Uterus (tissue), 4 donors: ENCODE data around the gene ARHGEF16. TPM values are rescaled to one million over a fixed set of nuclear protein-coding genes. Genes with fewer than 3 reads are reported as not detected.
A peak's percentile ranks its signal among the peaks of the same experiment; 100 is the strongest.

ENCODE experiments used
- DNase-seq, 2 donors: peaks; one replicate each; pipeline ENCODE4 v3.0.0-alpha.2; 2019 to 2020
- H3K27ac ChIP-seq, 2 donors: fragments of 200-600 bp; sonication (generic); 1 replicate in 1 of 2; 2 replicates in 1 of 2; pipeline ENCODE4 v1.5.1; 2016 to 2018
- H3K27me3 ChIP-seq, 2 donors: fragments of 200-600 bp; sonication (generic); one replicate each; pipeline ENCODE4 v1.5.1; 2018 to 2019; ENCODE audit warnings: control low read depth in 1 of 2
- H3K36me3 ChIP-seq, 2 donors: fragments of 200-600 bp; sonication (generic); one replicate each; pipeline ENCODE4 v1.5.1; 2019; ENCODE audit warnings: control low read depth in 1 of 2
- H3K4me1 ChIP-seq, 2 donors: fragments of 200-600 bp; sonication (generic); one replicate each; pipeline ENCODE4 v1.5.1; 2018 to 2019; ENCODE audit warnings: control low read depth in 1 of 2
- H3K4me3 ChIP-seq, 2 donors: fragments of 200-600 bp; sonication (generic); 1 replicate in 1 of 2; 2 replicates in 1 of 2; pipeline ENCODE4 v1.5.1; 2018 to 2019; ENCODE audit warnings: mild to moderate bottlenecking in 1 of 2
- H3K9me3 ChIP-seq, 2 donors: fragments of 200-600 bp; sonication (generic); one replicate each; pipeline ENCODE4 v1.5.1; 2019; ENCODE audit warnings: control low read depth in 1 of 2
- CTCF ChIP-seq, 4 experiments: fragments of 200-600 bp in 2 of 4; fragments of 450-650 bp in 2 of 4; sonication (generic) in 2 of 4; IDR thresholded peaks; one replicate each; pipeline ENCODE4 v1.5.1; 2016 to 2019; ENCODE audit warnings: antibody characterized with exemption in 4 of 4, mild to moderate bottlenecking in 2 of 4, moderate library complexity in 1 of 4
- POLR2A ChIP-seq, 2 donors: fragments of 450-650 bp; IDR thresholded peaks; one replicate each; pipeline ENCODE4 v1.6.1; 2016; ENCODE audit warnings: antibody characterized with exemption in 2 of 2, mild to moderate bottlenecking in 1 of 2, moderate library complexity in 1 of 2
- intact Hi-C: fragments of 100-400 bp; cut with DNase I; formaldehyde crosslinking; loops from one replicate; pipeline ENCODE4 v1.15.1; 2023; ENCODE audit warnings: low total_unique reads
- total RNA-seq, 4 donors: library from RNA; depleted of rRNA in 3 of 4; stranded (reverse); fragments of >200 nt in 3 of 4; gene quantifications; one replicate each; pipeline versions ENCODE4 v1.1.0 to v1.2.4, GENCODE V29; 2014 to 2023
- donor health status: DM: yes; HTN: yes; CAD: no.

Gene ARHGEF16
- total RNA-seq, 4 donors from 2014 or later = 0.29 to 2.3 (median 1.2) TPM; not detected in 1

- no peak overlapping the region for H3K4me3 ChIP-seq
- H3K27ac ChIP-seq = no peak overlapping the region
- H3K36me3 ChIP-seq = no peaks in the 10 kb centered on the region
- H3K27me3 ChIP-seq = no peaks in the 10 kb centered on the region
- no peak for DNase-seq
- no peaks in the 10 kb centered on the region for H3K9me3 ChIP-seq
- intact Hi-C loops = no loop called here
- H3K4me1 ChIP-seq = no peaks in the 10 kb centered on the region
- no peak for TF ChIP-seq POLR2A (IDR thresholded peaks at IDR 0.05)
- no peak for TF ChIP-seq CTCF (IDR thresholded peaks at IDR 0.05)
These were observed 62.0 kb downstream of the ARHGEF16 start for GRCh38 chr1:3516481-3516869.

GRCh38 chr1:3516911-3517675 is 62.6 kb downstream of the ARHGEF16 start:
- no peak for DNase-seq
- intact Hi-C loops = no loop called here
- TF ChIP-seq CTCF (IDR thresholded peaks at IDR 0.05) (no peak), POLR2A (IDR thresholded peaks at IDR 0.05) (no peak)
- Histone ChIP-seq H3K9me3 (no peaks in the 10 kb centered on the region), H3K27ac (no peak overlapping the region), H3K27me3 (no peaks in the 10 kb centered on the region), H3K4me3 (no peak overlapping the region), H3K36me3 (no peaks in the 10 kb centered on the region), H3K4me1 (no peaks in the 10 kb centered on the region)

GRCh38 chr1:3518256-3518655 is 63.8 kb downstream of the ARHGEF16 start:
- Histone ChIP-seq H3K27ac (no peak overlapping the region), H3K9me3 (no peaks in the 10 kb centered on the region), H3K27me3 (no peaks in the 10 kb centered on the region), H3K4me3 (no peak overlapping the region), H3K36me3 (no peaks in the 10 kb centered on the region), H3K4me1 (no peaks in the 10 kb centered on the region)
- intact Hi-C loops = no loop called here
- DNase-seq = no peak
- TF ChIP-seq CTCF (IDR thresholded peaks at IDR 0.05) (peak in 3 of 4 experiments; percentile 10 to 42 (median 13)), POLR2A (IDR thresholded peaks at IDR 0.05) (no peak)

GRCh38 chr1:3518756-3519155 is 64.3 kb downstream of the ARHGEF16 start:
- Histone ChIP-seq H3K27me3 (no peaks in the 10 kb centered on the region), H3K9me3 (no peaks in the 10 kb centered on the region), H3K27ac (no peak overlapping the region), H3K36me3 (no peaks in the 10 kb centered on the region), H3K4me1 (no peaks in the 10 kb centered on the region), H3K4me3 (no peak overlapping the region)
- no peak for DNase-seq
- intact Hi-C loops = no loop called here
- TF ChIP-seq CTCF (IDR thresholded peaks at IDR 0.05) (no peak), POLR2A (IDR thresholded peaks at IDR 0.05) (no peak)

- Histone ChIP-seq H3K27me3 (no peaks in the 10 kb centered on the region), H3K36me3 (no peaks in the 10 kb centered on the region), H3K9me3 (no peaks in the 10 kb centered on the region), H3K4me3 (no peak overlapping the region), H3K4me1 (no peaks in the 10 kb centered on the region), H3K27ac (no peak overlapping the region)
- DNase-seq = no peak
- intact Hi-C loops = no loop called here
- TF ChIP-seq POLR2A (IDR thresholded peaks at IDR 0.05) = no peak
- no peak for TF ChIP-seq CTCF (IDR thresholded peaks at IDR 0.05)
These were observed 64.9 kb downstream of the ARHGEF16 start for GRCh38 chr1:3519301-3519885.
